ENCODE results near the gene PSAT1.

DNA sequence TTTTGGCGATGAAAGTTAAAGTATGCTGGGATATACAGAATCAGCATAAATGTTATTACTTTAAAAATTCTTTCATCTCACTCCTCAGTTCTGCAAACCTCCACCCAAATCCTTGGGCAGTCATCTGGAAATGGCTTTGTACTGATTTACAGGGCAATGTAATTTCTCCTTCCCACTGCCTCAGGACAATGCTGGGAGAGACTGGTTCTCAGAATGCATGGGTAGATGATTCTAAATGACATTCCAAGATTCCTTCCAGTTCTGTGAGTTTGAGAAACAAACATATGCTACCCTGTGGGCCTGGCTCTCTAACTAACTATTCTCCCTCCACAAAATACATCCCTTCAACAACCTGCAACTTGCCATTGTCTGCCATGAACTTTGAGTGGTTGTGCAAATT lies 7.5 kb upstream of the PSAT1 start:
- TF ChIP-seq CTCF (IDR thresholded peaks at IDR 0.05; ENCODE audit: poor library complexity) (no peak), EZH2 (IDR thresholded peaks at IDR 0.05; ENCODE audit: borderline replicate concordance) (no peak)

Data from hepatocyte (in vitro differentiated cells).